Measurements from ENCODE around the gene BIRC6.

GRCh38 chr2:32457814-32458213 lies 101.0 kb downstream of the BIRC6 start:
- TF ChIP-seq CTCF (IDR thresholded peaks at IDR 0.05), result no peak
- TF ChIP-seq POLR2A (IDR thresholded peaks at IDR 0.05), result no peak
